Esophagus squamous epithelium (tissue), 4 donors: Measurements from ENCODE around the gene SCAF8.

Experiments
- CTCF ChIP-seq, 6 experiments: fragments of 450-650 bp in 4 of 6; fragments of 200-600 bp in 2 of 6; sonication (generic) in 2 of 6; IDR thresholded peaks; one replicate each; pipeline ENCODE4 v1.5.1; 2016 to 2019; ENCODE audit warnings: antibody characterized with exemption in 6 of 6, mild to moderate bottlenecking in 4 of 6, moderate library complexity in 4 of 6
- POLR2A ChIP-seq, 4 donors: fragments of 450-650 bp; IDR thresholded peaks; one replicate each; pipeline ENCODE4 v1.6.1; 2017; ENCODE audit warnings: antibody characterized with exemption in 4 of 4, mild to moderate bottlenecking in 4 of 4, moderate library complexity in 3 of 4

GRCh38 chr6:154715446-154715845, 17.8 kb upstream of the SCAF8 start:
- no peak for TF ChIP-seq CTCF (IDR thresholded peaks at IDR 0.05)
- TF ChIP-seq POLR2A (IDR thresholded peaks at IDR 0.05): no peak
